Glutamatergic neuron (in vitro differentiated cells): ENCODE data around the gene CPLANE1. TPM values are rescaled to one million over a fixed set of nuclear protein-coding genes. Genes with fewer than 3 reads are reported as not detected.

Experiments used
- DNase-seq: peaks from one replicate; pipeline ENCODE4 v3.0.0; 2022
- H3K27ac Mint-ChIP-seq: one replicate; pipeline ENCODE4 v1.8.0; 2020; ENCODE audit warnings: mild to moderate bottlenecking, mixed read lengths, inconsistent platforms; ENCODE audit not compliant: unreplicated experiment
- H3K27me3 Mint-ChIP-seq: one replicate; pipeline ENCODE4 v1.8.0; 2020; ENCODE audit warnings: mild to moderate bottlenecking, moderate library complexity, mixed read lengths, inconsistent platforms; ENCODE audit not compliant: unreplicated experiment
- H3K36me3 Mint-ChIP-seq: one replicate; pipeline ENCODE4 v1.8.0; 2020; ENCODE audit warnings: mild to moderate bottlenecking, mixed read lengths, inconsistent platforms; ENCODE audit not compliant: unreplicated experiment
- H3K4me1 Mint-ChIP-seq: one replicate; pipeline ENCODE4 v1.8.0; 2020; ENCODE audit warnings: mild to moderate bottlenecking, low read depth, mixed read lengths, inconsistent platforms; ENCODE audit not compliant: unreplicated experiment
- H3K4me3 Mint-ChIP-seq: one replicate; pipeline ENCODE4 v1.8.0; 2020; ENCODE audit warnings: mild to moderate bottlenecking, mixed read lengths, inconsistent platforms; ENCODE audit not compliant: unreplicated experiment
- H3K9me3 Mint-ChIP-seq: one replicate; pipeline ENCODE4 v1.8.0; 2020; ENCODE audit warnings: mild to moderate bottlenecking, moderate library complexity, mixed read lengths, inconsistent platforms; ENCODE audit not compliant: unreplicated experiment
- CTCF ChIP-seq: fragments of 200-600 bp; sonication (generic); IDR thresholded peaks from one replicate; pipeline ENCODE4 v1.5.0; 2021; ENCODE audit not compliant: partially characterized antibody, unreplicated experiment
- total RNA-seq: library from RNA; stranded (reverse); fragmentation: NEBNext Ultra II Directional; extraction: Animal tissue kit (Norgen Biotek cat#: 25700); gene quantifications from one replicate; pipeline ENCODE4 v1.2.1, GENCODE V29; 2021; ENCODE audit not compliant: unreplicated experiment

Gene CPLANE1
- total RNA-seq, 1 donor from 2014 or later: 37.6 TPM

- H3K4me3 Mint-ChIP-seq: no peak overlapping the region
- no peaks in the 10 kb centered on the region for H3K9me3 Mint-ChIP-seq
- peaks cover 6% of the 10 kb centered on the region for H3K36me3 Mint-ChIP-seq
- no peak for TF ChIP-seq CTCF
- H3K27ac Mint-ChIP-seq: no peak overlapping the region
- peaks cover 6% of the 10 kb centered on the region for H3K4me1 Mint-ChIP-seq
- H3K27me3 Mint-ChIP-seq: no peaks in the 10 kb centered on the region
- no peak for DNase-seq
Measured at GRCh38 chr5:37080697-37081096, 168.5 kb downstream of the CPLANE1 start.

DNA sequence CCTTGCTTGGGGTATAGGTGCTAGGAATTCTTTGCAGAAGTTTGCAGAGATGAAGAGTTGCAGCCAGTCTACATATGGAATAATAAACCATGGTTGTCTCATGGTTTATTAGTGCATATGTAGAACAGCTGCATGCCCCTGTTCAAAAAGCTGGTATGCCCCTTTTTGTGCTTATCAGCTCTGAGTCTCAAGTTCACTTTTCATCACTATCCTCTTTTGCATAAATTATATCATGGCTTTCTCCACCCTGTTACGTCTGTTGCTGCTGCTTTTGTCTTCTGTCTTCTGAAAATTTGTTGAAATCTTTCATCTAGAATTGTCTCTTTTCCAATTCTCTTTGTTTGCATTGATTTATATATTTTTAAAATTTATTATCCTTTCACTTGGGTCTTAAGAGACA lies 172.0 kb downstream of the CPLANE1 start:
- TF ChIP-seq CTCF: no peak
- H3K27ac Mint-ChIP-seq: no peak overlapping the region
- no peaks in the 10 kb centered on the region for H3K27me3 Mint-ChIP-seq

GRCh38 chr5:37075399-37075950 lies 173.7 kb downstream of the CPLANE1 start:
- Mint-ChIP-seq H3K4me1 (no peaks in the 10 kb centered on the region), H3K36me3 (no peaks in the 10 kb centered on the region), H3K4me3 (no peak overlapping the region), H3K27me3 (no peaks in the 10 kb centered on the region), H3K9me3 (peaks cover 2% of the 10 kb centered on the region), H3K27ac (no peak overlapping the region)
- DNase-seq: no peak
- no peak for TF ChIP-seq CTCF

More for the DNA sequence above, 172.0 kb downstream of the CPLANE1 start:
- no peak for DNase-seq
- Mint-ChIP-seq H3K36me3 (no peaks in the 10 kb centered on the region), H3K4me3 (no peak overlapping the region), H3K9me3 (peaks cover 2% of the 10 kb centered on the region), H3K4me1 (peaks cover under 1% of the 10 kb centered on the region)

DNA sequence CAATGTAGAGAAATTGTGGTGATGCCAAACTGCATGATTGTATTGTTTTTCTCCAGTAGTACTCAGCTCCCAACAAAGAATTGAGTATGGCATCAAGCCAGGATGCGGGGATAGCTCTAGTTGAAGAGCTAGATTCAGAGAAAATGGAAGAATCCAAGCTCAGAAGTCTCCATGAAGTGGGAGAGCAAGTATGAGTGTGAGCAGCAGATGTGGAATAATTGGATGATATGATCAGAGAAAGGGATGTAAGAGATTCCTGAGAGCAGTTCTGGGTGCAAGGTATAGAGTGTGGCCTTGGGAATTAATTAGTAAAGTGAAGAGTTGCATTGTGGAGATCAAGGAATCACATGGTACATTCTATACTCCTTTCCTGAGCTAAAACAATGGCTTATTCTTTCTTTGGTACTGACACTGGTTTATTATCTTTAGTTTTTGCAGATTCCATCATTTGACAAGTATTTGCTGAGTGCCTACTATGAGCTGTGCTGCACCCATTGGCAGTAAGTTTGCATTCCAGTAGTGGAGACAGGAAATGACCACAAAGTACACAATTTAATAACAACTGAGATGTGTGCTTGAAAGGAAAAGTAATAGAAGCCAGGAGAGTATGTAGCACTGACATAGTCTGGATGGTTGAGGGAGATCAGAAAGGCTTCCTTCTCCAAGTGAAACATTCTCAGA lies 177.1 kb downstream of the CPLANE1 start:
- Mint-ChIP-seq H3K9me3 (peaks cover 2% of the 10 kb centered on the region), H3K27me3 (no peaks in the 10 kb centered on the region), H3K4me1 (no peaks in the 10 kb centered on the region), H3K36me3 (no peaks in the 10 kb centered on the region), H3K4me3 (no peak overlapping the region), H3K27ac (no peak overlapping the region)
- DNase-seq: no peak
- TF ChIP-seq CTCF: no peak

DNA sequence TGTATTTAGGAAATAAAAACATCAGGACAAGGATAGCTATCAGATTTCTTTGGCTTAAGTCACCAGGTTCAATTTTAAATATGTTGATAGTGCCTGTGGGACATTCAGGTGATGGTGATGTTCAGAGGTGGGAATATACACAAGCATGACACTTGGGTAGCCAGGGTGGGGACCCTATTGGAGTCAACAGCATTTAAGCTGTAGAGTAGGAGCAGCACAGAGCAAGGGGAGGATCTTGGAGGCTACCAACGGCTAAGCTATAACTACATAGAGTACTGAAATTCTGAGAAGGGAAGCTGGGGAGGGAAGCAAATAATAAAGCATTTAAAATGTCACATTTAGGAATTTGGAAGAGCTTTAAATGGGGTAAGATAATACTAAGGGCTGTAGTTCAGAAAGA lies 177.7 kb downstream of the CPLANE1 start:
- Mint-ChIP-seq H3K4me1 (no peaks in the 10 kb centered on the region), H3K4me3 (no peak overlapping the region), H3K27ac (no peak overlapping the region), H3K9me3 (peaks cover 2% of the 10 kb centered on the region), H3K36me3 (no peaks in the 10 kb centered on the region), H3K27me3 (no peaks in the 10 kb centered on the region)
- DNase-seq: no peak
- TF ChIP-seq CTCF: no peak
